ENCODE measurements around the gene SNRNP200. TPM values are rescaled to one million over a fixed set of nuclear protein-coding genes. Genes with fewer than 3 reads are reported as not detected.

SNRNP200 gene
- polyA plus RNA-seq, 1 donor (not counting 4 experiments of a cell fraction or from before 2014, with no cell fraction given) = 78.4 TPM

DNA sequence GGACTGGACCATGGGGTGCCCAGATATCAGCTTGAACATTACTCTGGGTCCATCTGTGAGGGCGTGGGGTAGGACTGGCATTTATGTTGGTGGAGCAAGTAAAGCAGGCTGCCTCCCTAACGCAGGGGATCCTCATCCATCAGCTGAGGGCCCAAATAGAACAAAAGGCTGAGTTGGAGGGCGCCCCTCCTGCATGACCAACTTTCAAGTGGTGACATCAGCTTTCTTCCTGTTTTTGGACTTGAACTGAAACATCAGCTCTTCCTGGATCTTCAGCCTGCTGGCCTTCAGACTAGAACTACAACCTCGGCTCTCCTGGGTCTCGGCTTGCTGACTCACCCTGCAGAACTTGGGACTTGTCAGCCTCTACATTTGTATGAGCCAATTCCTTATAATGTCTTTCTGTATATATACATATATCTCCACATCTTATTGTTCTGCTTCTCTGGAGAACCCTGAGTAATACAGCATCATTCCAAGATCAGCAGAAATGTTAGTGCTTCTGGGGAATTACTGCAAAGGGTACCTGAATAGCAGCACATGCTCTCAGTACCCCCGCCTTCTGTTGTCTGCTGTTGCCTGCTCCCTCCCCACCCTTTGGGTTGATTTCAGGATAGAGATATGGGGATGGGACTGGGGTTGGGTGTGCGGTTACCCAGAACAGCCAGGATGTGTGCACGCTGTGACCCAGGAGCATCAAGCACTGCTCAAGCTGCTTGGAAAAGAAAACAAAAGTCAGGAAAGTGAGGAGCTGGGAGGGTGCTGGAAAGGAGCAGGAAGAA is 59.5 kb downstream of the SNRNP200 start:
- Histone ChIP-seq H3K27me3 (ENCODE audit: control insufficient read depth, extremely low read depth, insufficient read depth, low read length) (no peaks in the 10 kb centered on the region), H3K27ac (ENCODE audit: control insufficient read depth, insufficient read depth, low read length) (no peak overlapping the region), H3K4me1 (ENCODE audit: control insufficient read depth, extremely low read depth, insufficient read depth, low read length) (peaks cover 20% of the 10 kb centered on the region), H3K4me2 (ENCODE audit: control insufficient read depth, extremely low read depth, insufficient read depth, low read depth, low read length) (no peak overlapping the region), H3K79me2 (ENCODE audit: control insufficient read depth, insufficient read depth, low read length) (no peaks in the 10 kb centered on the region), H3K9me1 (ENCODE audit: control insufficient read depth, extremely low read depth, insufficient read depth, low read length) (no peaks in the 10 kb centered on the region), H2AFZ (ENCODE audit: control insufficient read depth, low read length) (no peak overlapping the region), H3K4me3 (ENCODE audit: control insufficient read depth in 2 of 3, extremely low read depth in 1 of 3, insufficient read depth in 2 of 3, low read depth in 1 of 3, low read length in 3 of 3) (no peak overlapping the region), H3K9me3 (ENCODE audit: control insufficient read depth, low read depth, low read length) (no peaks in the 10 kb centered on the region), H3K36me3 (ENCODE audit: control insufficient read depth in 2 of 2, extremely low read depth in 1 of 2, insufficient read depth in 2 of 2, low read length in 2 of 2) (no peaks in the 10 kb centered on the region), H3K9ac (ENCODE audit: control insufficient read depth, extremely low read depth, insufficient read depth, low read length) (no peak overlapping the region), H4K20me1 (ENCODE audit: control insufficient read depth, extremely low read depth, insufficient read depth, low read length) (no peaks in the 10 kb centered on the region)
- FAIRE-seq (no peak), DNase-seq (ENCODE audit: low read depth, low spot score) (no peak)
- dilution Hi-C loops (cut with MboI; ENCODE audit: extremely low pct_ligation_motif_present, low sequenced_read_pairs) = no loop called here
- no peak for TF ChIP-seq EZH2 (IDR thresholded peaks at IDR 0.05; ENCODE audit: low read length)

DNA sequence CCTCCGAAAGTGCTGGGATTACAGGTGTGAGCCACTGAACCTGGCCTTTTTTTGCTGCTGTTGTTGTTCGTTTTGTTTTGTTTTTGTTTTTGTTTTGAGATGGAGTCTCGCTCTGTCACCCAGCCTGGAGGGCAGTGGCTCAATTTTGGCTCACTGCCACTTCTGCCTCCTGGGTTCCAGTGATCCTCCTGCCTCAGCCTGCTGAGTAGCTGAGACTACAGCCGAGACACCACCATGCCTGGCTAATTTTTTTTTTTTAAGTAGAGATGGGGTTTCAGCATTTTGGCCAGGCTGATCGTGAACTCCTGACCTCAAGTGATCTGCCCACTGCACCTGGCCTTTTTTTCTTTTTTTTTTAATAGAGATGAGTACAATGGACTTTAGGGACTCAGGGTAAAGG is 61.5 kb downstream of the SNRNP200 start:
- Histone ChIP-seq H3K36me3 (ENCODE audit: control insufficient read depth in 2 of 2, extremely low read depth in 1 of 2, insufficient read depth in 2 of 2, low read length in 2 of 2) (no peaks in the 10 kb centered on the region), H3K27me3 (ENCODE audit: control insufficient read depth, extremely low read depth, insufficient read depth, low read length) (no peaks in the 10 kb centered on the region), H3K4me2 (ENCODE audit: control insufficient read depth, extremely low read depth, insufficient read depth, low read depth, low read length) (no peak overlapping the region), H3K9me1 (ENCODE audit: control insufficient read depth, extremely low read depth, insufficient read depth, low read length) (peaks cover 2% of the 10 kb centered on the region), H3K4me1 (ENCODE audit: control insufficient read depth, extremely low read depth, insufficient read depth, low read length) (peaks cover 28% of the 10 kb centered on the region), H4K20me1 (ENCODE audit: control insufficient read depth, extremely low read depth, insufficient read depth, low read length) (no peaks in the 10 kb centered on the region), H3K4me3 (ENCODE audit: control insufficient read depth in 2 of 3, extremely low read depth in 1 of 3, insufficient read depth in 2 of 3, low read depth in 1 of 3, low read length in 3 of 3) (no peak overlapping the region), H3K79me2 (ENCODE audit: control insufficient read depth, insufficient read depth, low read length) (no peaks in the 10 kb centered on the region), H3K9ac (ENCODE audit: control insufficient read depth, extremely low read depth, insufficient read depth, low read length) (no peak overlapping the region), H3K27ac (ENCODE audit: control insufficient read depth, insufficient read depth, low read length) (no peak overlapping the region), H2AFZ (ENCODE audit: control insufficient read depth, low read length) (no peak overlapping the region), H3K9me3 (ENCODE audit: control insufficient read depth, low read depth, low read length) (no peaks in the 10 kb centered on the region)
- DNase-seq (ENCODE audit: low read depth, low spot score) (no peak), FAIRE-seq (no peak)
- dilution Hi-C loops (cut with MboI; ENCODE audit: extremely low pct_ligation_motif_present, low sequenced_read_pairs) = no loop called here
- TF ChIP-seq, protein P1, sequence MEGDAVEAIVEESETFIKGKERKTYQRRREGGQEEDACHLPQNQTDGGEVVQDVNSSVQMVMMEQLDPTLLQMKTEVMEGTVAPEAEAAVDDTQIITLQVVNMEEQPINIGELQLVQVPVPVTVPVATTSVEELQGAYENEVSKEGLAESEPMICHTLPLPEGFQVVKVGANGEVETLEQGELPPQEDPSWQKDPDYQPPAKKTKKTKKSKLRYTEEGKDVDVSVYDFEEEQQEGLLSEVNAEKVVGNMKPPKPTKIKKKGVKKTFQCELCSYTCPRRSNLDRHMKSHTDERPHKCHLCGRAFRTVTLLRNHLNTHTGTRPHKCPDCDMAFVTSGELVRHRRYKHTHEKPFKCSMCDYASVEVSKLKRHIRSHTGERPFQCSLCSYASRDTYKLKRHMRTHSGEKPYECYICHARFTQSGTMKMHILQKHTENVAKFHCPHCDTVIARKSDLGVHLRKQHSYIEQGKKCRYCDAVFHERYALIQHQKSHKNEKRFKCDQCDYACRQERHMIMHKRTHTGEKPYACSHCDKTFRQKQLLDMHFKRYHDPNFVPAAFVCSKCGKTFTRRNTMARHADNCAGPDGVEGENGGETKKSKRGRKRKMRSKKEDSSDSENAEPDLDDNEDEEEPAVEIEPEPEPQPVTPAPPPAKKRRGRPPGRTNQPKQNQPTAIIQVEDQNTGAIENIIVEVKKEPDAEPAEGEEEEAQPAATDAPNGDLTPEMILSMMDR (optimal IDR thresholded peaks at IDR 0.05 in 1 of 3, IDR thresholded peaks at IDR 0.05 in 1 of 3, conservative IDR thresholded peaks at IDR 0.05 in 1 of 3; ENCODE audit: extremely low read depth in 1 of 3, insufficient read depth in 2 of 3, low read length in 3 of 3) = no peak
- no peak for TF ChIP-seq EZH2 (IDR thresholded peaks at IDR 0.05; ENCODE audit: low read length)
